Measurements from ENCODE around the gene VKORC1L1.
"Not testable (repeated sequence)": the region's sequence is repeated elsewhere in the genome, so short reads cannot be mapped to it uniquely, and the experiment has no call there.

VKORC1L1 gene

DNA sequence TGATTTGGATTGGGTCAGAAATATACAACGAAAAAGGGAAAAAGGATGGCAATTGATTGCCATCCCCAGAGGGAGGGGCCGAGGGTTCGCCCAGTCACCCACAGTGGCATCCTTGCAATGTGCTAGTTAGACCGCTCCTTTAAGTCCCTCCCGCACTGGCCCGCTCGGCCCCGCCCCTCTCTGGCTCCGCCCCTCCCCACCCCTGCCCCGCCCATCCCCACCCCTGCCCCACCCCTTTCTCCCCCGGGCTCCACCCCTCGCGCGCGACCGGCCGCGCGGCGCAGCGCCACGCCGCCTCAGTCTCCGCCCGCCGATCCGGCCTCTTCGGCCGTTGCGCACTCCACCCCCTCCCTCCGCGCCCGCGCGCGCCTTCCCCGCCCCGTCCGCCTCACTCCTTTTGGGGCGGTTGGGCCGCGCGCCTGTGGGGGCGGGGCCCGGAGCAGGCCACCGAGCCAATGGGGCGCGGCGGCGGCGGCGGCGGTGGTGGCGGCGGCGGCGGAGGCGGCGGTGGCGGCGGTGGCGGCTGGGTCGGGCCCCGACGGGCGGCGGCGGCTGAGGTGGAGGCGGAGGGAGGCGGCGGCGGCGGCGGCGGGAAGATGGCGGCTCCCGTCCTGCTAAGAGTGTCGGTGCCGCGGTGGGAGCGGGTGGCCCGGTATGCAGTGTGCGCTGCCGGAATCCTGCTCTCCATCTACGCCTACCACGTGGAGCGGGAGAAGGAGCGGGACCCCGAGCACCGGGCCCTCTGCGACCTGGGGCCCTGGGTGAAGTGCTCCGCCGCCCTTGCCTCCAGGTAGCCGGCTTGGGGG, at the start of gene VKORC1L1:
TSS of gene VKORC1L1 (plus strand) at position 299 of the 806 bp plus-strand sequence. CDS start at position 597, 298 bp downstream.
- DNase-seq (ENCODE audit: low read depth): peak; percentile 94

DNA sequence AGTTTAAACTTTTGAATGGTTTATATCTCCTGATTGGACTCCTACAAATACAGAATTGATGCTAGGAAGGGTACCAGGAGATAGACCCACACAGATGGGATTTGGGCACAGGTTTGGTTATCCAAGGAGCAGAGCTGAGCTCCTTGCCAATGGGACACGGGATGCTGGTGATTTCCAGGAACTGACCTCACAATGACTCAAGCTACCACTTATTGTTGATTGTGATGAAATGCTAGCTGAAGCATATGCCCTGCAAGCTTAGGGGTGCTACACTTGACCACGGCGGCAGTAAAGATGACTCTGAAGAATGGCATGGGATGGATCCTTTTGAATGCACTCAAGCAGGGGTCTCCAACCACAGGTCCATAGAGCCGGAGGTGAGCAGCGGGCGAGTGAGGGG, 45.5 kb upstream of the VKORC1L1 start:
- DNase-seq (ENCODE audit: low read depth): no peak

DNA sequence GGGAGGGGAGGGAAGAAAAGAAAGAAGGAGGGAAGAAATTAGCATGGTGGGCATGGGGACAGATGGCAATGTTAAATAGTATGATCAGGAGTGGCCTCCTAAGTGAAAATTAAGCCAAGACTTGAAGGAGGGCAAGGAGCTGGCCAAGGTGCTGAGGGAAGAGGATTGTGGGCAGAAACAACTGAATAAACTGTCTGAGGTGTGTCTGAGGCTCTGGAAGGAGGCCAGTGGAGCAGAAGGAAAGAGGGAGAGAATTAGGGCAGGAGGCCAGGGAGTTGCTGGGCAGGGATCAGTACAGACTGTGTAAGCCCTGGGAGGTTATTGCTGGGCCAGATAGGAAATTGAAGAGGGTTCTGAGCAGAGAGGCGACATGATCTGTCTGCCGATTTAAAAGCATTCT, 40.6 kb upstream of the VKORC1L1 start:
- no peak for DNase-seq (ENCODE audit: low read depth)

DNA sequence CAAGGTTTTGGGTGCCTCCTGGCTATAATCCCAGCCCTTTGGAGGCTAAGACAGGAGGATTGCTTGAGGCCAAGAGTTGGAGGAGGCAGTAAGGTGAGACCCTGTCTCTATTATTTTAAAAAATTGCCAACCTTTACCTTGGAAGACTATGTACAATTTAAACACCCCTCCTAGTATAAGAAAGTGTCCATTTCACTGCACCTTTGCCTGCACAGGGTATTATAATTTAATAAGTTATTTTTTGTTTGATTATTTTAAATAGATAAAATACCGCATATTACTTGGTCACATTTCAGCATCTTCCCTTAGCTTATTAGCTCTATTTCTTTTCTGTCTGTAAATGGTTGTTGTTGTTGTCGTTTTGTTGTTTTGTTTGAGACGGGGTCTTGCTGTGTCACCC, 36.2 kb upstream of the VKORC1L1 start:
- not testable (repeated sequence) for DNase-seq (ENCODE audit: low read depth)

DNA sequence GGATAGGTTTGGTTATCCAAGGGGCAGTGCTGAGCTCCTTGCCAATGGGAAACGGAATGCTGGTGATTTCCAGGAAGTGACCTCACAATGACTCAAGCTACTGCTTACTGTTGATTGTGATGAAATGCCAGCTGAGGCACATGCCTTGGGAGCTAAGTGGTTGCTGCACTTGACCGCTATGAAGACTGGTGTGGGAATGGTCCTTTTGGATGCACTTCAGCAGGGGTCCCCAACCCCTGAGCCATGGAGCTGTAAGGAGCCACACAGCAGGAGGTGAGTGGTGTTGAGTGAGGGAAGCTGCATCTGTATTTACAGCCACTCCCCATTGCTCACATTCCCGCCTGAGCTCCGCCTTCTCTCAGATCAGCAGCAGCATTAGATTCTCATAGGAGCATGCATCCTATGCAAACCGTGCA, 35.3 kb upstream of the VKORC1L1 start:
- not testable (repeated sequence) for DNase-seq (ENCODE audit: low read depth)

DNA sequence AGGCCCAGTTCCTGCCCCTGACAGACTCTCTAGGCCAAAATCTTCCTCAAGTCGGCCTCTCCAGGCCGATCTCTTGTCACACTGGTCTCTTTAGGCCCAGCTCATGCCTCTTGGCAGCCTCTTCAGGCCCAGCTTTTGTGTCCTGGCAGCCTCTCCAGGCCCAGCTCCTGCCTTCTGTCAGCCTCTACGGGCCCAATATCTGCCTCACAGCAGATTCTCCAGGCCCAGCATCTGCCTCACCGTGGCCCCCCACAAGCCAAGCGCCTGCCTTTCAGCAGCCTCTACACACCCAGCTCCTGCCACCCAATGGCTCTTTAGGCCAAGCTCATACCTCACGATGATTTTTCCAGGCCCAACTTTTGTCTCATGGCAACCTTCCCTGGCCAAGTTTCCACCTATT, 33.0 kb upstream of the VKORC1L1 start:
- DNase-seq (ENCODE audit: low read depth): no peak

DNA sequence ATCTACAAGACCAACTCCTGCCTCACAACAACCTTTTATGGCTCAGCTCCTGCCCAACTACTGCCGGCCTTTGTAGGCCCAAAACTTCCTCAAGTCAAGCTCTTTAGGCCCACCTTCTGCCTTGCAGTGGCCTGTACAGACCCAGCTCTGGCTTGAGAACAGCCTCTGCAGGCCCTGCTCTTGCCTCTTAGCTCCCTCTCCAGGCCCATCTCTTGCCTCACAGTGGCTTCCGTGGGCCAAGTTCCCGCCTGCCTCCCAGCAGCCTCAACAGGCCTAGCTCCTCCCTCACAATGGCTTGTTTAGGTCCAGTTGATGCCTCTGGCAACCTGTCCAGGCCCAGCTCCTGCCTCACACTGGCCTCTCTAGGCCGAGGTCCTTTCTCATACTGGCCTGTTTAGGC, 32.4 kb upstream of the VKORC1L1 start:
- no peak for DNase-seq (ENCODE audit: low read depth)

DNA sequence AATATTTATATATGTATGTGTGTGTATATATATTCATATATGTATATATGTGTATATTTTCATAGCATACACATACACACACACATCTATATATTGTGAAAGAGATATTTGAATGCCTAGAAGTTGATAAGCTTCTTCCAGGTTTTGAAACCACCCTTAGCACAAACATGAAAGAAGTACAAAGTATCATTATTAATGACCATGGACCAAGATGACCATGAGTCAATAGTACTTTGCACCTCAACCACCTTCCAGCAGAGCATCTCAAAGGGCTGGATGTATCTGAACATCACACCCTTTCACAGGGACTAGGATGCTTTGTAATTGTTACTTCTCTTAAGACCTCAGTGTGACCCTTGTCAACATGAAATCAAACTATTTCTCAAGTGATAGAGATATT, 29.3 kb upstream of the VKORC1L1 start:
- DNase-seq (ENCODE audit: low read depth): not testable (repeated sequence)

DNA sequence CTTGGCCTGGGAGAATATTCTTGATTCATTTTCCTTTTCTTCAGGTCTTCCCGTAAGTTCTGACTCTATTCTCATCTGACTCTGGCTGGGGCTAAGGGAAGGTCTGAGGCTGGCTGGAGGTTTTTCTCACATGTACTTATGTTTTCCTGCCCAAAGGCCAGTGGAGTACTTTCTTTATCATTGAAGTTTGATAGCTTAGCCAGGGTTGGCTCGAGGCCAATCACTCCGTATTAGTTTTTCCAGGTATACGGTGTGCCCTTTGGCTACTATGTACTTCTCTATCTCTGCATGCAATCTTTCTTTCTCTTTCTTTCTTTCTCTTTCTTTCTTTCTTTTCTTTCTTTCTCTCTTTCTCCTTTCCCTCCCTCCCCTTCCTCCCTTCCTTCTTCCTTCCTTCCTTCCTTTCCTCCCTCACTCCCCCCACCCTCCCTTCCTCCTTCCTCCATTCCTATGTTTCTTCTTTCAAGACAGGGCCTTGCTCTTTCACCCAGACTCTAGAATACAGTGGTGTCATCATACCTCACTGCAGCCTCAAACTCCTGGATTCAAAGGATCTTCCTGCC, 26.8 kb upstream of the VKORC1L1 start:
- DNase-seq (ENCODE audit: low read depth): no peak

DNA sequence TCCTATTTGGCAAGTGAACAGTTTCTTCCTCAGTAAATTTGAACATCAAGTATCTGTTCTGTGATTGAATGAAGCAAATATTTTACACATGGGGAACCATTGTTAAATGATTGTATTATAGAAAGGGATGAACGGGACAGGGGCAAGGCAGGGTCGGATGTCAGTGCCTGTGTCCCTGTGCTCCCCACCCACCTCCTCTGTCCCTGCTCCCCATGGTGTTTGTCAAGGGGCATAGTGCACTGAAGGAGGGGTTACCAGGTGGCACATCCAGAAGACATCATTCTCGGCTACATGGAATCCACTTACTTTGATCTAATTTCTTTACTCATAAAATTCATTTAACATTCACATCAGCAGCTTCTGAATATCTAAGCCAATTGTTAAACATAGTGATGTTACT, 19.4 kb upstream of the VKORC1L1 start:
- DNase-seq (ENCODE audit: low read depth): not testable (repeated sequence)

DNA sequence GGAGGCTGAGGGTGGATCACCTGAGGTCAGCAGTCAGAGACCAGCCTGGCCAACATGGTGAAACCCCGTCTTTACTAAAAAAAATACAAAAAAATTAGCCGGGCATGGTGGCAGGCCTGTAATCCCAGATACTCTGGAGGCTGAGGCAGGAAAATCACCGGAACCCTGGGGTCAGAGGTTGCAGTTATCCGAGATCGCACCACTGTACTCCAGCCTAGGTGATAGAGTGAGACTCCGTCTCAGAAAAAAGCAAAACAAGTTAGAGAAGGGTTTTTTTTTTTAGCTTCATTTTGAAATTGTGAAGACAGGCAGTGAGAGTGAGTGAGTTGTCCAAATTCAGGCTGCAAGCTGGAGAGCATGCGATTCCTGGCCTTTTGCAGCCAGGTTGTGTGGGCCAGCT, 19.0 kb upstream of the VKORC1L1 start:
- DNase-seq (ENCODE audit: low read depth): not testable (repeated sequence)

DNA sequence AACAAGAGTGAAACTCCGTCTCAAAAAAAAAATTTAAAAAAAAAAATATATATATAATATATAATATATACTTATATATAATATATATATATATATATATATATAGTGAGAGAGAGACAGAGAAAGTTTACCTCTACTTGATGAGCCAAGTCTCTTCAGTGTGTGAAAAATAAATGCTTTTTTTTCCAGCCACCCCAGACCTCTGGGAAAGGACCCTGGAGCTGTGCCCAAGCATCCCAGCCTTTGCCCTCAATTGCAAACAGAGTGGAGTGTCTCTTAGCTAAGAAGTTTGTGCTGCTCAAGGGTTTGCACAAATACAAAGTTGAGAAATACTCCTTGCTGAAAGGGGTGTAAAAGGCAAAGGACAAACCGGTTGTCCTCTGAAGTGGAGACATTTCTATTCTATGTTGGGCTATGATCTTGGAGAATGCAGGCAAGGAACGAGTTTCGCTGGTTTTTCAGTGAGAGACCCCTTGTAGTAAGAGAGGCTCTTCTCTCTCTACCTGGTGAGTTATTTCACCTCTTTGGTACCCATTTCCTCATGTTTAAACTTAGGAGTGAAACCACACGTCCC, 15.5 kb upstream of the VKORC1L1 start:
- DNase-seq (ENCODE audit: low read depth): not testable (repeated sequence)

DNA sequence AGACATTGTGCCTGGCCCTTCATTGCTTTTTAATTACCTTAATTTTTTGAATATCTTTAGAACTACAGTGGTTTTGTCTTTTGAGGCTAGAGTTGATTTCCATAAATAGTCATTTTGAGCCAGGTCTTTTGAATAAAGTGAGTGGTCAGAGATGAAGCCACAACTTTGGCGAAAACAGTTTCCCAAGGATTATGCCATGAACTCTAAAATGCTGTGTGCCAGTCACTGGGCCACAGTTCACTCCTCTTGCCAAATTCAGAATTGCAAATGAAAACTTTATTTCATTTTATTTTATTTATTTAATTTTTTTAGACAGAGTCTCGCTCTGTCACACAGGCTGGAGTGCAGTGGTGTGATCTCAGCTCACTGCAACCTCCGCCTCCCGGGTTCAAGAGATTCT, 14.2 kb upstream of the VKORC1L1 start:
- DNase-seq (ENCODE audit: low read depth): not testable (repeated sequence)

DNA sequence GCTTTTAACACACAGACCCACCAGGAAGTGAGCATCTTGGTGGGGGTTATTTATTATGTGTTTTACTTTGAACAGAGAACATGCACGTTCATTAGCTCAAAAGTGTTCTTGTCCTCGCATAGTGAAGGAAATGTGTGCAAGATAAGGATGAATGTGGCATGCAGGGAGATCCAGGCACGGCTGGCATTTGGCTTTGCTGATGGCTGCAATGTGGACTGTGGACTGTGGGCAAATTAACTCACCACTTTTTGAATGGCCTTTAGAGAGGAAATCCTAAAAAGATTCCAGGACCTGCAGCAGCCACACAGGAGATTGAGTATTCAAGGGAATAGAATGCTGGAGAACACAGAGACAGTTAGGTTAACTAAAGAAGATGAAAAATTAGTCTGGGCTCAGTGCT, 6.6 kb upstream of the VKORC1L1 start:
- DNase-seq (ENCODE audit: low read depth): not testable (repeated sequence)

DNA sequence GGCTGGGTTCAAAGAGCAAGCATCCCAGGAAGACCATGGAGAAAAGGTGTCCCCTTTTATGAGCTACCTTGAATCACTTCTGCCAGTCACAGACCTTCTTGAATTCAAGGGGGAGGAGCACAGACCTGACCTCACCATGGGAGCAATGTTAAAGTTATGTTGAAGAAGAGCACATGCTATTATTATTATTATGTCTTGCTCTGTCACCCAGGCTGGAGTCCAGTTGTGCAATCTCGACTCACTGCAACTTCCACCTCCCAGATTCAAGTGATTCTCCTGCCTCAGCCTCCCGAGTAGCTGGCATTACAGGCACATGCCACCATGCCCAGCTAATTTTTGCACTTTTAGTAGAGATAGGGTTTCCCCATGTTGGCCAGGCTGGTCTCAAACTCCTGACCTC, 5.2 kb upstream of the VKORC1L1 start:
- not testable (repeated sequence) for DNase-seq (ENCODE audit: low read depth)

DNA sequence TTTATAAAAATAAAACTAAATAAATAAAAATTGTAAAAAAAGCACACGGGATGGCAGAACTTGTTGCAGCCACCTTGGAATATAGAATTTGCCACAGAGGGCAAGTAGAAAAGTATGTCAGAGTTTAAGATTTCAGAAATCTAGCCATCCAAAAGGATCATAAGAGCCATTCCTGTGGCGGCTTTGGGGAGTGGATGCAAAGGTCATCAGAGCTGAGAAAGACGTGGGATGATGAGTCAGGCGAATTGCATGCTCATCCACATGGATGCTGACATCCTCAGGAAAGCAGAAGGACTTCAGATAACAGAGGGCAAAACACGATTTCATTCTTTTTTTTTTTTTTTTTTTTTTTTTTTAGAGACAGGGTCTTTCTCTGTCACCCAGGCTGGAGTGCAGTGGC, 3.6 kb upstream of the VKORC1L1 start:
- not testable (repeated sequence) for DNase-seq (ENCODE audit: low read depth)

DNA sequence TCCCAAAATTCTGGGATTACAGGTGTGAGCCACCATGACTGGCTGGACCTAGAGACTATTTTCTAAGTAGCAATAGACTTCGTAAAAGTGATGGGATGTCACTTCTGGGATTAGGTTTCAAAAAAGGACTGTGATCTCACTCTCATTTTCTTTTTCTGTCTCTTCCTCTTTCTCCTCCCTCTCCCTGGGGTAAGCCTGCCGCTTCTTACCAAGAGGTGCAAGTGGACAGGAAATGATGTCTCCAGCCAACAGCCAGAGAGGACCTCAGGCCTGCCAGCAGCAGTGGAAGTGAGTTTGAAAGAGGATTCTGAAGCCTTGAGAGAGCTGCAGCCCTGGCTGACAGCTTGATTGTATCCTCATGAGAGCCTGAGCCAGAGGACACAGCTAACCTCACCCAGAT, 1.4 kb upstream of the VKORC1L1 start:
- not testable (repeated sequence) for DNase-seq (ENCODE audit: low read depth)

DNA sequence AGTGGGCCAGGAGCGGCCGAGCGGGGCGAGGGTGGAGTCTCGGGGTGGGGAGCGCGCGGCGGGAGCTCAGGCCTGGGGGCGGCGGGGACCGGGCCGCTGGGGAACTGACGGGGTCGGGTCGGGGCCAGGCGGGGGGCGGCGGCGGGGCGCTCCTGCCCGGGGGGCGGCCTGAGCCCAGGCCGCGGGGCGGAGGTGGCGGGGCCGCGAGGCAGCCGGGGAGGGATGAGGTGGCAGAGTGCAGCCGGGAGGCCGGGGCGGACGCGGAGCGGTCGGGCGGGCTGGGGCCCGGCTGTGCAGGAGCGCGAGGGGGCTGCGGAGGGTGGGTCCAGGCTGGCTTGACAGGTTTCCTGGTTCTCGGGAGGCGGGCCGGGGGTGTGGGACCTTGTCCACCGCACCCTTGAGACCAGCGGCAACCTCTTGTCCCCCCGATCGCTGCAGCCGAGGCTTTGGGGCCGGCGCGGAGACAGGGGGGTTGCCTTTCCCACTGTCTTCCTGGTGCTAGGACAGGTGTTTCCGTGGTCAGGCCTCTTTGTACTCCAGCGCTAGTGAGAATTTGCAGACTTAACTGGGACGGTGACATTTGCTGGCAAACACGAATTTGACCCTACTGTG, 814 bp downstream of the VKORC1L1 start:
- DNase-seq (ENCODE audit: low read depth): not testable (repeated sequence)

DNA sequence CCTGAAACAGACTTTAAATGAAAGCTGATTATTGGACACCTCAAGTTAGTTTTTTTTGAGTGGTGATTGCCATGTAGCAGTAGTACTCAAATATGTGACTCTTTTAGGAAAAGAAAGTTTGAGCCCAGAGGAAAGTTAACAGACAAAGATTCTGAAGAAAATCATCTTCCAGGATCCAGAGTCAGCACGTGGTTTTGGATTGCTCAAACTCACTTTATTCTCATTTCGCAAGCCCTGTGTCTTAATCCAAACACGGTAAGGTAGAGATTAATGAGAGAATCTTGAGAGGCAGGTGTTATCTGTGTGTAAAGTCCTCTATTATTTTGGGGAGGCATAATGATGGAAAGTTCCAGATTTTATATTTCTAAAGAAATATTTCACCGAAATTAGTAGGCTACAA, 2.8 kb downstream of the VKORC1L1 start:
- DNase-seq (ENCODE audit: low read depth): not testable (repeated sequence)

DNA sequence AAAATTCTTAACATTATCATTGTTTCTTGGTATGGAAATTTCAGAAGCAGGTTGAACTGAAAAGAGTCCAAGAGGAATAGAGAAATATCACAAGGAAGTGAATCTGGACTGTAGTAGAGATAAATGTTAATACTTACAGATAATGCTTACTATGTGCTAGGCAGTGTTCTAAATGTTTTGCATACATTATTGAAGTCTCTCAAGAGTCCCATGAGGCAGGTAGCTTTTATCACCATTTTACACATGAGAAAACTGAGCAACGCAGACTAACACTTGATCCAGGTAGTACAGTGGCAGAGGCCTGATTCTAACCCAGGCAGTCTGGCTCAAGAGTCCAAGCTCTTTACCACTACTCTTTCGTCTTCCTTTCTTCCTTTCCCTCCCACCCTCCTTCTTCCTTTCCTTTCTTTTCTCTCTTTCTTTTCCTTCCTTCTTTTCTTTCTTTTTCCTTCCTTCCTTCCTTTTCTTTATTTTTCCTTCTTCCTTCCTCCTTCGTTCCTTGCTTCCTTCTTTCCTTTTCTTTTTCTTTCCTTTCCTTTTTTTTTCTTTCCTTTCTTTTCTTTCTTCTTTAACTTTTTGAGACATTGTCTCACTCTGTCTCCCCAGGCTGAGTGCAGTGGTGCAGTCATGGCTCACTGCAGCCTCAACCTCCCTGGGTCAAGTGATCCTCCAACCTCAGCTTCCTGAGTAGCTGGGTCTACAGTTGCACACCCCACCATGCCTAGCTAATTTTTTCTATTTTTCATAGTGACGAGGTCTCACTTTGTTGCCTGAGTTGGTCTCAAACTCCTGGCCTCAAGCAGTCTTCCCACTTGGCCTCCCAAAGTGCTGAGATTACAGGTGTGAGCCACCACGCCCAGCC, 6.6 kb downstream of the VKORC1L1 start:
- not testable (repeated sequence) for DNase-seq (ENCODE audit: low read depth)

DNA sequence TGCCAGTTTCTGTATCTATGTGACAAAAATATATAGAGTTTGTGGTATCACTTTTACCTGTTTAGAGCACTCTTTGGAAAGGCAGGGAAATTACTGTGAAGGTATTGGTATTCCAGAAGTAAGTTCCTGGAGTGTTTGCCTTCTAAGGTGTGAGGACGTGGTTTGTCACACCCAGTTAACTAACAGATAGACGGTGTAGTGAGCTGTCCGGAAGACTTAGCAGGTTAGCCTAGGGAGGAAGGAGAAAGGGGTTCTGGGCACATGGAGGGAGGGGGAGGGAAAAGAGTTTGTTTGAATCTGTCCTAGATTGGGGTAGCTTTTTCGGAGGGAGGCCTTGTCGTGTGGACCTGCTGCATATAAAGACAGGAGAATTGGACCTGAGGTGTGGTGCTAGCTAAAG, 7.4 kb downstream of the VKORC1L1 start:
- not testable (repeated sequence) for DNase-seq (ENCODE audit: low read depth)

DNA sequence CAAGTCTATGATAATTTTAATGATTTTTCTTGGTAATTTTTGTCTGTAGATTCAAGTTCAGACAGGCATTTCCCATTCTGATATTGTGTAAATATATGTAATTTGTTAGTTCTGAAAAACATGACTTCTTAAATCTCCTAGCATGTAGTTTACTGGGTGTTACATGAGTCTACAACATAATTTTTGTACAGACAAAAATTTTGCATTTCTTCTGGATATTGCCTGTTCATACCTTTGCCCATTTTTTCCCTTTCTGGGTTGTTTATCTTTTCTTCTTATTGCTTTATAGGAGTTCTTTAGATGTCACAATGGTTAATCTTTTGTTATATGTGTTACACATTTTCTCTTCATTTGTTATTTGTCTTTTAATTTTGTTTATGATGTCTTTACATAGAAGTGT, 12.1 kb downstream of the VKORC1L1 start:
- not testable (repeated sequence) for DNase-seq (ENCODE audit: low read depth)
